ENCODE measurements around the gene SHE. TPM values are rescaled to one million over a fixed set of nuclear protein-coding genes. Genes with fewer than 3 reads are reported as not detected.

The SHE gene
- total and polyA plus RNA-seq, 2 of the 8 experiments (the other 6 are each of a cell fraction or from before 2014, with no cell fraction given): 0.44 to 0.45 TPM

DNA sequence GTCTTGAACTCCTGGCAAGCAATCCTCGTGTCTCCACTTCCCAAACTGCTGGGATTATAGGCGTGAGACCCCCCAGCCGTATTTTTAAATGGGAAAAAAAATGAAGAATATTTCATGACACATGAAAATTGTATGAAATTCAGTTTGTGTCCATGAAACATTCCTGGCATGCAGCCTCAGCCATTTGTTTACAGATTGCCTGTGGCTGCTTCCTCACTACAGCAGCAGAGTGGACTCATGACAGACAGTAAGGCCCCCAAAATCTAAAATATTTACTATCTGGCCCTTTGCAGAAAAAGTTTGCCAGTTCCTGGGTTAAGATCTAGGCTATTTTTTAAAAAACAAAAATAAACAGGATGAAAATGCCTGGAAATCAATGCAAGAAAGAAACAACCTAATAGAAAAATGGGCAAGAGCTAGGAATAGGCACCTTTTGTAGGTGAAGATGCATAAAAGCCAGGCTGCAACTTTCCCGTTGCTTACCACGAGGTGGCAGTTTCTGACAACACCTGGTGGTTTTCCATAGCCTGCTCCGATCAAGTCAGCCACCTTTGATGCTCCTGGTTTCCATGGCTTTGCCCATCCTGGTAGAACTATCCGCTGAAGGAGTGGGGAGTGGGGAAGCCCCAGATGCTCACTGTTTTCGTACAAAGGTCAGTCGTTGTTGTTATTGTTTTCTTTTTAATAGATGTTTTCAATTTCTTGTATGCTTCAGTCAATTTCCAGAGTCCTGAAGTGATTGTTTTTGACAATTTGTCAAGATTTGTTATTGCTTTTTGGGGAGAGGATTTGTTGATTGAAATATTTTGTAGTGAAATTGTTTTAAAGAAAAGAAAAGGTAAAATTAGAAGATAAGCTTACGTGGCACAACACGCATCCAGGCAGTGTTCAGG, 32.0 kb upstream of the SHE start (continued):
- TF ChIP-seq EZH2 (IDR thresholded peaks at IDR 0.05; ENCODE audit: low read depth, low read length, severe bottlenecking) (no peak), CHD1 (IDR thresholded peaks at IDR 0.05; ENCODE audit: low read depth, low read length) (no peak), POU5F1 (IDR thresholded peaks at IDR 0.05; ENCODE audit: low read depth, low read length) (no peak), CBX5 (IDR thresholded peaks at IDR 0.05; ENCODE audit: low read depth, low read length) (no peak), SIRT6 (IDR thresholded peaks at IDR 0.05; ENCODE audit: low read length) (no peak), SRF (IDR thresholded peaks at IDR 0.05; ENCODE audit: low read depth, low read length) (no peak), BCL11A (IDR thresholded peaks at IDR 0.05; ENCODE audit: low read depth in 2 of 2, low read length in 2 of 2) (no peak), ZNF274 (IDR thresholded peaks at IDR 0.05; ENCODE audit: borderline replicate concordance, extremely low read depth, low read length) (no peak), GTF2F1 (IDR thresholded peaks at IDR 0.05; ENCODE audit: borderline replicate concordance, low read depth, low read length) (no peak), RBBP5 (IDR thresholded peaks at IDR 0.05; ENCODE audit: borderline replicate concordance, low read depth, low read length) (no peak), BRCA1 (IDR thresholded peaks at IDR 0.05; ENCODE audit: low read depth, low read length) (no peak), GABPA (IDR thresholded peaks at IDR 0.05; ENCODE audit: borderline replicate concordance, insufficient read depth, low read length) (no peak), EP300 (IDR thresholded peaks at IDR 0.05; ENCODE audit: borderline replicate concordance in 1 of 2, low read depth in 2 of 2, low read length in 2 of 2) (peak in 1 of 2 experiments; percentile 39; a peak in 1 of 3 replicates)
- TF ChIP-seq, protein P1, sequence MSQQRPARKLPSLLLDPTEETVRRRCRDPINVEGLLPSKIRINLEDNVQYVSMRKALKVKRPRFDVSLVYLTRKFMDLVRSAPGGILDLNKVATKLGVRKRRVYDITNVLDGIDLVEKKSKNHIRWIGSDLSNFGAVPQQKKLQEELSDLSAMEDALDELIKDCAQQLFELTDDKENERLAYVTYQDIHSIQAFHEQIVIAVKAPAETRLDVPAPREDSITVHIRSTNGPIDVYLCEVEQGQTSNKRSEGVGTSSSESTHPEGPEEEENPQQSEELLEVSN (IDR thresholded peaks at IDR 0.05): no peak
- TF ChIP-seq, protein P2, sequence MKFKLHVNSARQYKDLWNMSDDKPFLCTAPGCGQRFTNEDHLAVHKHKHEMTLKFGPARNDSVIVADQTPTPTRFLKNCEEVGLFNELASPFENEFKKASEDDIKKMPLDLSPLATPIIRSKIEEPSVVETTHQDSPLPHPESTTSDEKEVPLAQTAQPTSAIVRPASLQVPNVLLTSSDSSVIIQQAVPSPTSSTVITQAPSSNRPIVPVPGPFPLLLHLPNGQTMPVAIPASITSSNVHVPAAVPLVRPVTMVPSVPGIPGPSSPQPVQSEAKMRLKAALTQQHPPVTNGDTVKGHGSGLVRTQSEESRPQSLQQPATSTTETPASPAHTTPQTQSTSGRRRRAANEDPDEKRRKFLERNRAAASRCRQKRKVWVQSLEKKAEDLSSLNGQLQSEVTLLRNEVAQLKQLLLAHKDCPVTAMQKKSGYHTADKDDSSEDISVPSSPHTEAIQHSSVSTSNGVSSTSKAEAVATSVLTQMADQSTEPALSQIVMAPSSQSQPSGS (IDR thresholded peaks at IDR 0.05; ENCODE audit: low read length): no peak
- TF ChIP-seq, protein P3, sequence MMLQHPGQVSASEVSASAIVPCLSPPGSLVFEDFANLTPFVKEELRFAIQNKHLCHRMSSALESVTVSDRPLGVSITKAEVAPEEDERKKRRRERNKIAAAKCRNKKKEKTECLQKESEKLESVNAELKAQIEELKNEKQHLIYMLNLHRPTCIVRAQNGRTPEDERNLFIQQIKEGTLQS (IDR thresholded peaks at IDR 0.05; ENCODE audit: insufficient read depth, low read depth, low read length): no peak
- TF ChIP-seq, protein P4, sequence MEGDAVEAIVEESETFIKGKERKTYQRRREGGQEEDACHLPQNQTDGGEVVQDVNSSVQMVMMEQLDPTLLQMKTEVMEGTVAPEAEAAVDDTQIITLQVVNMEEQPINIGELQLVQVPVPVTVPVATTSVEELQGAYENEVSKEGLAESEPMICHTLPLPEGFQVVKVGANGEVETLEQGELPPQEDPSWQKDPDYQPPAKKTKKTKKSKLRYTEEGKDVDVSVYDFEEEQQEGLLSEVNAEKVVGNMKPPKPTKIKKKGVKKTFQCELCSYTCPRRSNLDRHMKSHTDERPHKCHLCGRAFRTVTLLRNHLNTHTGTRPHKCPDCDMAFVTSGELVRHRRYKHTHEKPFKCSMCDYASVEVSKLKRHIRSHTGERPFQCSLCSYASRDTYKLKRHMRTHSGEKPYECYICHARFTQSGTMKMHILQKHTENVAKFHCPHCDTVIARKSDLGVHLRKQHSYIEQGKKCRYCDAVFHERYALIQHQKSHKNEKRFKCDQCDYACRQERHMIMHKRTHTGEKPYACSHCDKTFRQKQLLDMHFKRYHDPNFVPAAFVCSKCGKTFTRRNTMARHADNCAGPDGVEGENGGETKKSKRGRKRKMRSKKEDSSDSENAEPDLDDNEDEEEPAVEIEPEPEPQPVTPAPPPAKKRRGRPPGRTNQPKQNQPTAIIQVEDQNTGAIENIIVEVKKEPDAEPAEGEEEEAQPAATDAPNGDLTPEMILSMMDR (IDR thresholded peaks at IDR 0.05; ENCODE audit: control extremely low read depth in 1 of 3, insufficient read depth in 1 of 3, low read depth in 1 of 3, low read length in 3 of 3): peak; percentile 52 to 87 (median 80)

Data from H1 (cell line).